Measurements from ENCODE around the gene PRR7.

The PRR7 gene

GRCh38 chr5:177450667-177451424, 4.2 kb downstream of the PRR7 start:
- no peak for DNase-seq (ENCODE audit: low read depth, low spot score)

- no peak for DNase-seq (ENCODE audit: low read depth, low spot score)
Measured at GRCh38 chr5:177452688-177453638, 6.3 kb downstream of the PRR7 start.

DNA sequence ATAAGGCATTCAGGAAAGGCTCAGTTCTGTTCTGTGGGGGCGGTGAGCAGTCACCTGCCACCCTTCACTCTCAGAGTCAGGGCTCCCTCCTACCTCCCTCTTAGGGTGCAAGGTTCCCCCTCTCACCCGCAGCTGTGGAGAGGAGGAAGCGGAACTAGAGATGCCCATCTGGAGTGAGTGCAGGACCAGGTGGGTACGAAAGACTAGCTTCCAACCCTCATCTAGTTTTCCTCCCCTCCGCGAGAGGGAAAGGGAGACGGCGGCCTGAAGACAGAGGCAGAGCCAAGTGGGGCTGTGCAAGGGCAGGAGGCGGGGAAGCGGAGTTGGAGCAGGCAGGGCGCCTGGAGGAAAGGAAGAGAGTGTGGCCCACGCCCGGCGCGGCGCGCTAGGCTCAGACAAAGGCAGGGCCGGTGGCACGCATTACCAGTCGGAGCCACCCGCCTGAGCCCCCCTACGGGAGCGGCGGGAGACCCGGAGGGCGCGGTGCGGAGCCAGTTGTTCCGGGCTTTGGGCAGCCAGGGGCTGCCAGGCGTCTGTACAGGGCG, 7.3 kb downstream of the PRR7 start:
- DNase-seq (ENCODE audit: low read depth, low spot score): no peak

DNA sequence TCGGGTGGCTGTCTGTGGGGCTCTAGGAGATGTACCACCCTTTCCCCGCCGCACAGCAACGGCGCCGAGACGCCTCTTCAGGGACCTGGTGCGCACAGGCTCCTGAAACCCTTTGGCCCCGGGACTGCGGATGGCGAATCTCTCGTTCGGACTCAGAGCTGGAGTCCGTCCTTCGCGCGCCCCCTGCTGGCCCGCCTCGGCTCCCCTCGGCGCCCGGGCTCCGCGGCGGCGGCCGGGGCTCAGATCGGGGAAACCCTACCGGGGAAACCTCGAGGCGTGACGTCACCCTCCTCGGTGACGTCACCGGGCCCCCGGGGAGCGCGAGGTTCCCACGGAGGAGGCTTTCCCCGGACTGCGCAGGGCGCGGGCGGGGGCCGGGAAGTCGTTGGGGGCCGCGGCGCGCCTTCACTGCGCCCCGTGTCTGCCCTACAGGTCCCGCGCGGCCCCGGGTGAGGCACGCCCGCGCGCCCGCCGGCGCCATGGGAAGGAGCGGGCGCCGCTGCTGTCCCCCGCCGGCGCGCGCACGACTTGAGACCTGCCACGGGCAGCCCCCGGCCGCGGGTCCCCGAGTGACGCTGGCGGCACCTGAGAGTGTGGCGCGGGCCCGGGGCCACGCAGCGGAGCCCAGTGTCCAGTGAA, 7.9 kb downstream of the PRR7 start:
- peak; percentile 76 for DNase-seq (ENCODE audit: low read depth, low spot score)

- no peak for DNase-seq (ENCODE audit: low read depth, low spot score)
Measured at GRCh38 chr5:177455036-177455660, 8.5 kb downstream of the PRR7 start.

- DNase-seq (ENCODE audit: low read depth, low spot score): peak; percentile 87
Measured at GRCh38 chr5:177455661-177456590, 9.3 kb downstream of the PRR7 start.

DNA sequence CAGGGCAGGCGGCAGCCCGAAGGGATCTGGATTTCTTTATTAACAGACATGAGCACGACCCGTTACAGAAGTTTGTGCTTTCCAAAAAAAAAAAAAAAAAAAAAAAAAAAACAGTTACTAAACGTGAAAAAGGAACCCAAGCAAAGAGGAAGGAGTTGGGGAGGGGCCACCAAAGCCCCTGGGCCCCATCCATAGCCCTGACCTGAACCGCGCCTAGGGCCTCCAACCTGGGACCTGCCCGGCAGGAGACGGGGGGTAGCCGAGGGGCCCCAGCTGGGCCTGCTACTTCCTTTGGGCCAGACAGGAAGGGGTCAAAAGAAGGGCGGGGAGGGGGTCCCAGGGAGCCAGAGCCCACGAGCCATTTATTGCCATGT, 10.0 kb downstream of the PRR7 start:
- no peak for DNase-seq (ENCODE audit: low read depth, low spot score)

DNA sequence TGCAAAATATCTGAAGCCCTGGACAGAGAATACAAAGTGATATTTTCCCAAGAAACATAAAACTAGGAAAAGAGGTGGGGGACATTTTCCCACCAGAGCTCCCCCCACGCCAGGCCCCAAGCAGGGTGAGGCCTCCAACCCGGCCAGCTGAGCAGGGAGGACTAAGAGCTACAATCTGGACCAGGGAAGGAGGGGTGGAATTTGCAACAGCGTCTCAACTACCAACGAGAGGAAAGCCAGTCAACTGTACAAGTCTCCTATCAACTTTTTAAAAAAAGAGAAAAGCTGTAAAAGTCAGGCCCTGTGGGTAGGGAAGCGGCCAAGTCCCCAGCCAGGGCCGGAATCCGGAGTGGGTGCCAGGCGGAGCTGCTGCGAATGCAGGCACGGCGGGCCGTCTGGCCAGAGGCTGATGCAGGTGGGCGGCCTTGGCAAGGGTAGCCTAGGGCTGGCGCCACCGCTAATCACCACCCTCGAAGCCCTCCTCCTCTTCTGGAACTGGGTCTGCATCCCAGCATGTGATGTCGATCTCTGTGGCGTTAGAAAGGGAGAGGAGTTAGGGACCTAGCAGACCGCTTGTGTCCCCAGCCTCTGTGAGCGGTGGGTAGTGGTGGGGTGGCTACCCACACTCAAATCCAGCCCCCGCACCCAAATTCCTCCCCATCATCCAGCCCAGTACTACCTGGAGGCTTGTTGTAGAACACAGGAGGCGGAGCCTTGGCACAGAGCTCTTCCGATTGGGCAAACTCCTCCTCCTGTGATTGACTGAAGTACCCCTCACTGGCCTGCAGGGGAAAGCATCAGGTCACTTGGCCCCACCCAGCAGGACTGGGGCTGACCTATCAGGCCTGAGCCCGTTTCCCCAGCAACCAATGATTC, 10.6 kb downstream of the PRR7 start:
- DNase-seq (ENCODE audit: low read depth, low spot score): peak; percentile 90

- DNase-seq (ENCODE audit: low read depth, low spot score): no peak
Measured at GRCh38 chr5:177457852-177458681, 11.5 kb downstream of the PRR7 start.

GRCh38 chr5:177458912-177459350, 12.3 kb downstream of the PRR7 start:
- DNase-seq (ENCODE audit: low read depth, low spot score): no peak

- DNase-seq (ENCODE audit: low read depth, low spot score): no peak
Measured at GRCh38 chr5:177459357-177459756, 12.7 kb downstream of the PRR7 start.

- no peak for DNase-seq (ENCODE audit: low read depth, low spot score)
Measured at GRCh38 chr5:177459819-177460628, 13.4 kb downstream of the PRR7 start.

DNA sequence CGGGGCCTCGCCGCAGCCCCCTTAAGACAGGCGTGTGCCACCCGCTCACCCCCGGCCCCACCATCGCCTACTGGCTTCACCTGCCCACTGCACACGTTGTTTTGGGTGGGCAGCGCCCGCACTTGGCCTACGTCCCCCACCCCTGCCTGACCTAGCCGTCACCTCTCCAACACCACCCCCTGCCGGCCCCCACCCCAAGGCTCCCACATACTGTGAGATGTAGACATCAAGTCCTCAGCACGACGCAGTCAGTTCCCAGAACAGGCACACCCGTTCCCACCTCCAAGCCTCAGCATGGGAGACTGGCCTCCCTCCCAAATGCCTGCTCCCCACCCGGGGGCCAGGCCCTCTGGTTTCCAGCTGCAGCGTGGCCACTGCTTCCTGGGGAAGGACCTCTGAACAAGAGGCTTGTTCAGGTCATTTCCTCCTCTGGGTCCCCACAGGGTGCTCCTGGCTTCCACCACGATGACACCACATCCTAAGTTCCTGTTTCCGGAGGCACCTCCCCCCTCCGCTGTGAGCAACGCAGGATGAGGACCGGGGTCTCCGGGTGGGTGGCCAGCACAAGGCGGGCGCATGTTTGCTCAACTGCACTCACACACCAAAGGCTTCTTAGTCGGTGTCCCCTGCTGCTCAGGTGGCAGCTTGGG, 15.5 kb downstream of the PRR7 start:
- DNase-seq (ENCODE audit: low read depth, low spot score): peak; percentile 72

DNA sequence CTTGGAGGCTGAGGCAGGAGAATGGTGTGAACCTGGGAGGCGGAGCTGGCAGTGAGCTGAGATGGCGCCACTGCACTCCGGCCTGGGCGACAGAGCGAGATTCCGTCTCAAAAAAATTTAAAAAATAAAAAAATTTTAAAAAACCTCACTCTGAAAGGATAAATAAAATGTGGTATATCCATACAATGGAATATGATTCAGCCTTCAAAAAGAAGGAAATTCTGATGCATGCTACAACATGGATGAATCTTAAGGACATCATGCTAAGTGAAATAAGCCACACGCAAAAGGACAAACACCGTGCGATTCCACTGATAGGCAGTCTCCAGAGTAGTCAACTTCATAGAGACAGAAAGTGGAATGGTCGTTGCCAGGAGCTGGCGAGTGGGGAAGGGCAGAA, 18.4 kb downstream of the PRR7 start:
- DNase-seq (ENCODE audit: low read depth, low spot score): no peak

DNA sequence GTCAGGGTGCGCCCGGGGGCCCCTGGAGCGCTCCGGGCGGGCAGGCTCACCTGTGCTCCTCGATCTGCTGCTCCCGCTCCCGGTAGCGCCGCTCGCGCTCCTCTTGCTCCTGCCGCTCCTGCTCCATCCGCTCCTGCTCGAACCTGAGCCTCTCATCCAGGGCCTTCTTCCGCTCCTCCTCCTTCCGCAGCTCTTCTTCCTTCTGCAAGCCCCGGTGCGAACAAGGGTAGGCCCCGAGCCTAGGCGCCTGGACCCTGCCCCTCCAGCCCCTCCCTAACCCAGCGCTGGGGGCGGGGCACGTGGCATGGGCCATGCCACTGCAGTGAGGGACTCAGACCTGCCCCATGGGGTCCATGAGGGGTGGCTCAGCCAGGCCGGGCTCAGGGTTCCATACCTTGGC, 20.2 kb downstream of the PRR7 start:
- no peak for DNase-seq (ENCODE audit: low read depth, low spot score)

- DNase-seq (ENCODE audit: low read depth, low spot score): no peak
Measured at GRCh38 chr5:177467436-177467835, 20.8 kb downstream of the PRR7 start.

DNA sequence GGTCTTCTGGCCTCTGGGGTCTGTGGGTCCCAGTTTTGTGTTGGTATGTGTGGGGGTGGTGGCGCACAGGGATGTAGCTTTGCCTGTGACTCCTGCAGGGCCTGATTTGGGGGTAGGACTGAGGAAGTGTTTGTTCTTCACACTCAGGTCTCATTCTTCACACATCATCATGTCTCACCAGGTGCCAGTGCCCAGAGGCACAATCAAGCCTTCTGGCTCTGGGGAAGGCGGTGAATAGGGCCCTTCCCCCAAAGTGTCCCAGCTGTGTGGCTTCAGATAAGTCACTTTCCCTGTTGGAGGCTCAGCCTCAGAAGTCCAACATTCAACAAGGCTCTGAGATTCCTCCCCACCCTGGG, 21.7 kb downstream of the PRR7 start:
- no peak for DNase-seq (ENCODE audit: low read depth, low spot score)
